ENCODE measurements around the gene HSD17B1.
A peak's percentile ranks its signal among the peaks of the same experiment; 100 is the strongest.

GRCh38 chr17:42566883-42567573 lies 14.3 kb downstream of the HSD17B1 start, which contains the start of gene MLX:
- peak; percentile 46 for TF ChIP-seq POLR2A (IDR thresholded peaks at IDR 0.05)
- TF ChIP-seq CTCF (IDR thresholded peaks at IDR 0.05), result no peak
